NCI-H1417 (cell line): ENCODE data around the gene GABRB2.
"Not testable (repeated sequence)": the region's sequence is repeated elsewhere in the genome, so short reads cannot be mapped to it uniquely, and the experiment has no call there.

Experiments
- DNase-seq, 3 experiments: peaks; one replicate each; lab custom pipeline; 2025; lab: John Stamatoyannopoulos, UW

The GABRB2 gene

DNA sequence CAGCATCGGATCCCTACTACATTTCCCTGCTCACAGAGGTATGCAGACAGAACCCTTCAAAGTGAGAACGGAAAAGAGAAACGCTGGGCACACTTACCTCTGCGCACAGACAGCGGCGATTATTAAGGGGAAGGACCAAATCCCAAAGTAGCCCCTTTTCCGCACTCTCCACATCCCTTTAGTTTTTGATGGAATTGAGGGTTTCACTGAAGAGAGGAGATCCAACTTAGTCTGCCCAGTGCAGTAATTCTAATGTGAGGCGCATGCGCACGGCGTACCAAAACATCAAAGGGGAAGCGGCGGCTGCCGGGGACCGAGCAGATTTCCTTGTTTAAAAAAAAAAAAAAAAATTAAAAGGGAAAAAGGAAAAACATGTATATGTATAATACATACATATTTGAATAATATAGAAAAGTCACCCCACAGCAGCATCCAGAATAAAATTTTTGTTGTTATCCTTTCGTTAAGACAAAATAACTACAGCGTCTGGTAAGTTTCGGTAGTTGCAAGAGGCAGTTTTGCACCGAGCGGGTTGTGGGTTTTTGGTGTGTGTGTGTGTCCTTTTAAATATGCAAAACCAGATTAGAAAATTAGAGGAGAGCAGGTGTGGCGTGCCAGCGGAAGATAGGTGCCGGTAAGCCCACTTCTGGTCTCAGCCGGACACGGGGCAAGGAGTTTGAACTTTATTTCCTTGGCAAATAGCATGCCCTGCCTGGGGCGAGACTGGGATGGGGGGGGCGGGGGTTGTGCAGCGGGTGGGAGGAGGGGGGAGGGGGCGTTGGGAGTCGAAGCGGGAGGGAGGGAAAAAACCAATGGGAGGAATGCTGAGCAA, at the start of gene GABRB2:
GABRB2 (minus strand) TSS at position 256 of the 832 bp plus-strand sequence; CDS start at position 174, 82 bp downstream.
- peak in 2 of 3 experiments; percentile 3 to 70 for DNase-seq

DNA sequence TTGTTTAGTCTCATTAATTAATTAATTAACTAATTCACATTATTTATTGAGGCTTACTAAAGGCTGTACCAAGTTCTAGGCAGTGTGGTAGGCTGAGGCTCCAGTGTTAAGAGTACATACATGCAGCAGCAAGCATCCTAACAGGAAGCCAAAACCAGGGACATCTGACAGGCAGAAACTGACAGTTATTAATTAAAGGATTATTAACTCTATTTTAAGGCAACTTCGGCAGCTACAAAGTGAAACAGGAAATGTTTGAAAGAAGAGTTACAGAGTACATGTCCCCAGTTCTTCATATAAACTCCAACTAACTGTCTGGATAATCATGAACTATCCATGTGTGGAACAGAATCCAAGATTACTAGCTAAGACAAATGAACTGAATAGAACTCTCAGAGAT, 39.3 kb upstream of the GABRB2 start:
- no peak for DNase-seq

DNA sequence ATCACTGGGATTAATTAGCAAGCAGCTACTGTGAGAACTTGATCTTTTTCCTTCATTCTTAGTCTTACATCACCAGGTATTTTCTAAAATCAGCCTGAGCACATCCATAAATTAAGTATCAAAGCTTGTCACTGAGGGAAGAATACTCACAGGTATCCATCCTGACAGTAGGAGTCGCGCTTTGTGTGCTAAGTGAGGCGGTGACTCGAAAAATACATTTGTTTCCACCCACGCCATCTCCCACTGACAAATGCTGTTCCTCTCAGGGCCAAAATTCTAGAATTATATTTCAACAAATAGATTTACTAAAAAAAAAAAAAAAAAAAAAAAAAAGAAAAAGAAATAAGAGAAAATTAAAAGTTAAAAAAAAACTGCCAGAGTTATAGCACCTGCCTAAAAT, 34.1 kb upstream of the GABRB2 start:
- DNase-seq, result no peak

DNA sequence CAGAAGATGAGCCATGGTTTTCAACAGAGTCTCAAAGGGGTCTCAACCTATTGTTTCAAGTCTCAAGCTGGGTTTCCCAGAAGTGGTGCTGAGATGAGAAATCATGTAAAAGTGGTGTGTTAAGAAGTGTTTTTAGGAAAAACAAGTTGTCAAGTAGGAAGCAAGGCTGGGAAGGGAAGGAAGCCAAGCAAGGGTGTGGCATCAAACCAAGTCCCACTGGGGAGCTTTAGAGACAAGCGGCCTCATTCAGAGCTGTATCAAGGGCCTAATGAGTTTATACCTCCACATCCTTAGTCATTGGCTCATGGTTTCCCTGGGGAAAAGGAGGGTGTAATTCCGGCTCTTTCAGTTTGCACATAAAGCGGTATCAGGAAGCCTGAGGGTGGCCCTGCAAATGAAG, 26.4 kb upstream of the GABRB2 start:
- DNase-seq, result no peak

DNA sequence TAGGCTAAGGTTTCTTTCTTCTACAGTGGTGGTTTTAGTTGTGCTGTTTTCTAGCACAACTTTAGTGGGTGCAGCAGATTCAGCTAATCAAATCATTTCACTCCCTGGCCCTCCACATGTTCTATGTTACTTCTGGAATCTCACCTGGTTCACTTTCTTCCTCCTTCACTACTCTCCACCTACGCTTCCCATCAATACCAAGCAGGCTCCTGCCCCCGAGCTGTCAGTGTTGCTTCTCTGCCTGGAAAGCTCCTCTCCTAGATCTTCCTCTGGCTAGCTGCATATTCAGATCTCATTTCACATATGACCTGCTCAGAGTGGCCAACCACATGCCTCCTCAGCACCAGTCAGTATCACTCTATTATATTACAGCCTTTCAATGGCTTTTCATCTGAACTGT, 19.6 kb upstream of the GABRB2 start:
- DNase-seq, result no peak

DNA sequence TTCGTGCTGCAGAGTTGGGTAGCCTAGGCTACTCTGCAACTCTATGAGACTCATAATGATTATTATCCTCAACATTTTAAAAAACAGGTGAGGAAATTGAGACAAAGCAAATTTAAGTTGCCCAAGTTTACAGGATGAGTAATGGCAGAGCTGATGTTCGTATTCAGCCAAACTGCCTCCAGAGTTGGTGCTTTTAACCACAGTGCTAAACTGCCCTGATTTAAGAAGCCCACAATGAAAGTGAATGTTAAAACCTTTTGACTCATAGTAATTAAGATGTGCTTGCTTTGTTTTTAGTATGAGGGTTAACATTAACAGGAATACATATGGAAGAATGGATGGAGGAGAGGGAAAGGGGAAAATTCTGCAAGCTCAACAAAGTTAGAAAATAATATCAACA, 15.9 kb upstream of the GABRB2 start:
- no peak for DNase-seq

DNA sequence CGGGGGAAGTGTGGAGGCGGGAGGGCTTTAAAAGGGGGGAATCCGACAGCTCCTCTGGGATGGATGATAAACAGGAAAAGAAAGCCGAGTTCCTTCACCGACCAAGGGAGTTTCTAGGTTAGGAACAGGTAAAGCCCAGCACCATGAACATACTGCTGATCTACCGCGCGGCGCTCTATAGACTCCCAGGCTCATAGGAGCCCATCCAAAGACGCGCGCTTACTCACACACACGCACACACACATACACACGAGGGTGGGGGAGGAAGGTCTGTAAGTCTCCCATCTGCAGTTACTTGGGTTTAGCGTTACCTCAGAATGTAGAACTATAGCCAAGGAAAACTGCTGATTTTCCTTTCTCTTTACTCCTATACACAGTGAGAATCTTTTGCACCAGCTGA, 2.6 kb upstream of the GABRB2 start:
- DNase-seq, result peak in 2 of 3 experiments; percentile 4 to 32

DNA sequence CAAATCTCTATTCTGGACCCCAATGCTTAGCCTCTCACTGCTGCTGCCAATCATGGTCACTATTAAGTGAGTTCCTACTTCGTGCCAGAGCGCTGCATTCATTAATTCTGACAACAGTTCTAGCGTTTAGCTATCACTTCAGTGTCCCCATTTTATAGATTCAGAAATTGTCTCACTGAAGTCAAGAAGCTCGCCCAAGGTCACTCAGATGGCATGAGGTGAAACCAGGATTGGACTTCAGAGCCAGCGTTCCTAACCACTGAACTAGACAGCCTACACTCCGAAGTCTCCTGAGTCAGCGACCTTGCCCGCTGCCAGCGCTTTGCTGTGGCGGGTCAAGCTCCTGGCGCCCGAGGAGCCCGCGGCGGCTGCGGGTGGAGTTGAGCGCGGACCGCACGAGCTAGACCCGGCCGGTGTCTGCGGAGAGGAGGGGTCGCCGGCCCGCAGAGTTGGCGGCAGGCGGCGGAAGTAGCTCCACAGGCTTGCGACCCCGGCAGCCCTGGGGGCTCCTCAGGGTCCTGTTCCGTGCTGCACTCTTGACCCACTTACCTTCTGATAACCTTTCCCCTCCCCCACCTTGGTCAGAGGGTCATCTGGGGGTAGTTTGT, 2.1 kb upstream of the GABRB2 start:
- peak in 2 of 3 experiments; percentile 9 to 29 for DNase-seq

DNA sequence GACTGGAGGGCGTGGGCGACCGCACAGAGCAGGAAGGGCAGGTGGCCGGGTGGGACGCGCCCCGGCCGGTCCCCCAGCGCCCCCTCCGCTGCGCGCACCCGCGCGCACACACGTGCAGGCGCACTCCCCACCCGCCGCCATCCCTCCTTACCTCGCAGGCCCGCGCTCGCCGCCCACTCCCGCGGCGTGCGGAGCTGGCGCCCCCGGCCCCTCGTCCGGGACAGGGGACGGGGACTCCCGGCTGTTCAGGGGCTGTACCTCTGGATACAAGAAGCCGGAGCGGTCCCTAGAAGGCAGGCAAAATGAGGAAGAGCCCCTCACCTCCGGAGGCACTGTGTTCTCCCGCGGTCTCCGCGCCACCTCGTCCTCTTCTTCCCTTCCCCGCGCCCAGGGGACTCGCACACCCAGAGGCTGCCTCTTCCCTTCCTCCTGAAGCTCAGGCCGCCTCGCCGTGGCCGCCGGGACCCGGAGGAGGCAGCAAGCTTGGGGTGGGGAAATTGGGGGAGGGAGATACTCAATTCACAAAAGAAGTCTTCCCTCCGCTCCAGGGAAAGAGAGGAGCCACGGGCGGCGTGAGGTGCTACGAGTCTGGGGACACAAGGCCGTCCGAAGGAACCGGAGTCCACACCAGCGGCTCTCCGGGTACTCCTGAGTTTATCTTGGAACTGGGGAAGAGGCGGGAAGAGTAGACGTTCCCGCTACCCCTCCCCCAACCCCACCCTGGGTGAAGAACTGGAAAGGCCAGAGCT, 1.4 kb upstream of the GABRB2 start:
- peak; percentile 52 to 72 (median 52) for DNase-seq

DNA sequence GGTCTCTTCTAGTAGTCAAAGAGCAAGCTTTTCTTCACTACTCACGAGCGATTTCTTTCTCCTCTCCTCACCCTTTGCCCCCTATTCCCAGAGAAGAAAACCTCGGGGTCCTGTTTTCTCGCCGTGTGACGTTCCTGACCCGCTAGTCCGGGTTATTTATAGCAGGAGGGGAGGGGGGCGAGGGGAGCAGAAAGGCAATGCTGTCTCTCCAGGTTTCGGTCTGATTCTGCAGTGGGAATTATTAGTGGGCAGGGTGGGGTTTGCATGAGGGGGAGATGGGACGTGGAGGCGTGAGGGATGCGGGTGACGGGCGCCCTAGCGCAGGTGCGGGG, 847 bp upstream of the GABRB2 start:
- DNase-seq, result peak in 1 of 3 experiments; percentile 51

DNA sequence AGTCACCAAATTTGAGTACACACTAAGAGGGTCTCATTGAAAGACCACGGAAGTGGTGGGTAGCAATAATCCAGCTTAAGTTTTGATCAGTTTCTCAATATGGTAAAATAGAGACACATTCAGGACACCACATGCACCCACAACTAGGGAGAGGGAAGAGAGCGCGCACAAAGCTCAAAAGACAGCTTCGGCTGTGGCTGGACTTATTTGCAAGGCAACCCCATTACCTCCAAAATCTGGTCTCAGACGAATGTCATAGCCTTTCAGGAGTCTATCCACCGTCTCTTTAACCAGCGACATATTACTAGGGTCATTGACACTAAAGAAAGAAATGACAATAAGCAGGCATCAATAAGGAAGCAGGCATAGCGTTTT, 443 bp downstream of the GABRB2 start:
- no peak for DNase-seq

DNA sequence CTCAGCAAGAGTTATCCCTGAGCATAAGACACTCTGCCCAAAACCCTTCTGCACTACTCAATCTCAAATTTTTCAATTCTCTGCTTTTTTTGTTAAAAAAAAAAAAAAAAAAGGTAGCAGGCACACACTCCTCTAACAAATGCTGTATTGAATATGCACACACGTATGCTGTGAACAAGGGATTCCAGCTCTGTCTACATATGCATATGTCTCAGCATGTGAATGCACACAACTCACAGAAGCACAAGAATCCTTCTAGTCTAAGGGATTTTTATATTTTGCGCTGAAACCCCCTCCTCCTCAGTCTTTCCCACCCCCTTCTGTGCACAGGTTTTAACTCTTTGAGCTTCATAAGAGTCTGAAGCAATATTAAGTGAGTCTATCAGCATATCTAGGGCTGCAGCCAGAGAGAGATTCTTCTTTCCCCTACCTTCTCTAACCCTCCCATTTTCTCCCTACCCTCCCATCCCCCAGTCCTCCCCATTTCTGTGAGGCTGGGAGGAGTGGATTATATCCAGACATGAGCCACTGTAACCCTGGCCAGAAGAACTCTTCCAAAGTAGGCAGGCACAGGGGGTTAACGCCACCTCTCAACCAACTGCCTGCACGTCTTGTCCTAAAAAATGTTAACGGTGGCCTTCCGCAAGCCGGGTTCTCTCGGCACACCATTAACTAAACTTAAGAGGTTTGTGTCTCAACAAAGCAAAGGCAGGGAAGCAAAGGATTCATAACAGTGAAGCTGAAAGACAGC, 1.0 kb downstream of the GABRB2 start:
- no peak for DNase-seq

DNA sequence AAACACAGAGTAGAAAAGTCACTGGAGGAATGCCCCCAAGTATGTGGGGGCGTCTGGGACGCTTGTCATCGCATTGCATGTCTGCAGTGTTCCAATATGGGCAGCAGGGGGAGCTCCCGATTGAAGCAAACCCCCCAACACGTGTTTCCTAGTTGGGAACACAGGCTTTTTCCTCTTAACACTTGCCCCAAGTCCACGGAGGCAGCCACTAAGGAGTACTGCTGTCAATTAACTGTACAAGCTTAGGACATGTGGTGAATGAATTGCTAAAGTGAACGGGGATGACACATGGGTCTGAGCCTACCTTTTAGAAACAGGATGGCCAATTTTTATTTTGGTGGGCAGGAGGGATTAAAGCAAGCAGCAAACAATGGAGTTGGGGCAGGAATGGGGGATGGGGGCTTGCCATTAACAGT, 2.2 kb downstream of the GABRB2 start:
- DNase-seq, result peak; percentile 2 to 51 (median 46)

DNA sequence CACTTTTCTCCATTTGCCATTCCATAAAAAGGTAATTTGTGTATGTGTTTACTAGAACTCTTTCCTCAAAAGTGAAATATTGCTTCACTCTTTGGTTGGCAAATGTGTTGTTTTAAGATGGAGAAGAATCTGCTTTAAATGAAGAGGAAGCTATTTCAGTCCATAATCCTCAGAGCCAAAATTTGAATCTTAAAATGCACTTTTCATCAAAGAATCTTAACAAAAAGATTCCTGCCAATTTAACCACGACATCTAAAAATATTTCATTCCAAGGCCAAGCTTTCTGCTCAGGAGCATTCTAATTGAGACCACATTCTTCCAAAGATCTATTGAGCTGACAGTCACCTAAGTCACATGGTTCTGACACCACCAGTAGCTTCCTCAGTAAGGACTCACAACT, 7.5 kb downstream of the GABRB2 start:
- no peak for DNase-seq

DNA sequence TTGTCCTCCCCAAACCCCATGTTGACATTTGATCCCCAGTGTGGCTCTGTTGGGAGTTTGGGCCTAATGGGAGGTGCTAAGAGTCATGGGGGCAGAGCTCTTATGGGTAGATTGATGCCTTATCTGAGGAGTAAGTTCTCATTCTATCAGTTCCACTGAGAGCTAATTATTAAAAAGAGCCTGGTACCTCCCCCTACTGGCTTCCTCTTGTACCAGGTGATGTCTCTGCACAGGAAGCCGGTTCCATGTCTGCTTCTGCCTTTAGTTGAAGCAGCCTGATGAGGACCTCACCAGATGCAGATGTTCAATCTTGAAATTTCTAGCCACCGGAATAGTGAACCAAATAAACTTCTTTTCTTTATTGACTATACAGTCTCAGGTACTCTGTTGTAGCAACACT, 10.8 kb downstream of the GABRB2 start:
- peak in 1 of 3 experiments; percentile 24 for DNase-seq

DNA sequence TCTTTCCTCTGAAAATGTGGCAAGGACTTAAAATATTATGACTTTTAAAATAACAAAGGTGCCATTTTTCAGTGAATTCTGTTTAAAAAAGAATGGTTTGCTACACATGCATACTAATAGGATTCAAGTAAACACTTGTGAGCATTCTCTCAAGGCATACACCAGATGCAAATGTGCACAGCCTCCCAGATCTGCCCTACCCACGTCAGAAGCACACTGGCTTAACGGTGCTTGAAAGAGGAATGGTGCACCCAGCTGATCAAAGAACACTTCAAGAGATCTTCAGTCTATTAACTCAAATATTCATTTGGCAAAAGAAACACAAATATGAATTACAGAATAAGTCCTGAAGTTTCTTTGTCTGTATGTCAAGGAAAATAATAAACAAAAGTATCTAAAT, 15.8 kb downstream of the GABRB2 start:
- peak in 2 of 3 experiments; percentile 7 to 66 for DNase-seq

DNA sequence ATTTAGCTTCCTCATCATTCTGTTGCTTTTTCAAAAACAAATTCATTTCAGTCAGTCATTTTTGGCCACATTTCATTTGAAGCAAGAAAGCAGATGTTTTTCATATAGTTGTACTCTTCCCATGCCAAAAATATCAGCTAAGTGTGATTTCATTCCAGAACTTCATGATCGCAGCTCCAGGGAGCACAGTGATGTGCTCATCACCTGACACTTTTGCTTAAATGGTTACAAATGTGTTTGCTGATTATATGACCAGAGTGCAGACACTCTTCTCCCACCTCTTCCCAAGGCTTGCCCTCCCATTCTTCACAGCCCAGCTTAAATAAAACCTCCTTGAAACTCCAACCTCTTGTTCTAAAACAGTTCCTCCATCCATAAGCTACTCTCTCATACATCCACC, 32.6 kb downstream of the GABRB2 start:
- DNase-seq, result no peak

DNA sequence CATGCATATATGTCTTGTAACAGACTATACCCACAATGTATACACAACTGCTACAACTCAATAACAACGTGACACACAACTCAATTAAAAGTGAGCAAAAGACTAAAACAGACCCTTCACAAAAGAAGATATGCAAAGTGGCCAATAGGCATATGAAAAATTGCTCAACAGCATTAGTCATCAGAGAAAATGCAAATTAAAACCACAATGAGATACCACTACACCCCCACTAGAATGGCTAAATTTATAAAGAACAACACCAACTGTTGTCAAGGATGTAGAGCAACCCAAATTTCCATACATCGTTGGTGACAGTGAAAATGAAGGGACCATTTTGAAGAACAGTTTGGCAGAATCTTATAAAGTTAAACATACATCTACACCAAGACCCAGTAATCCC, 38.9 kb downstream of the GABRB2 start:
- no peak for DNase-seq

DNA sequence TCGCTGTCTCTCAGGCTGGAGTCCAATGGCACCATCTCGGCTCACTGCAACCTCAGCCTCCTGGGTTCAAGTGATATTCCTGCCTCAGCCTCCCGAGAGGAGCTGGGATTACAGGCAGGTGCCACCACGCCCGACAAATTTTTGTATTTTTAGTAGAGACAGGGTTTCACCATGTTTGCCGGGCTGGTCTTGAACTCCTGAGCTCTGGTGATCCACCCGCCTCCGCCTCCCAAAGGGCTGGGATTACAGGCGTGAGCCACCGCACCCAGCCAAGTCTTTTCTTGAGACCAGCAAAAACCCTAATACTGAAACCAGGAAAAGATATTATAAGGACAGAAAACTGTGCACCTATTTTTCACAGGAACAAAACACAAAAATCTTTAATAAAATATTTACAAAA, 41.4 kb downstream of the GABRB2 start:
- DNase-seq, result not testable (repeated sequence)

DNA sequence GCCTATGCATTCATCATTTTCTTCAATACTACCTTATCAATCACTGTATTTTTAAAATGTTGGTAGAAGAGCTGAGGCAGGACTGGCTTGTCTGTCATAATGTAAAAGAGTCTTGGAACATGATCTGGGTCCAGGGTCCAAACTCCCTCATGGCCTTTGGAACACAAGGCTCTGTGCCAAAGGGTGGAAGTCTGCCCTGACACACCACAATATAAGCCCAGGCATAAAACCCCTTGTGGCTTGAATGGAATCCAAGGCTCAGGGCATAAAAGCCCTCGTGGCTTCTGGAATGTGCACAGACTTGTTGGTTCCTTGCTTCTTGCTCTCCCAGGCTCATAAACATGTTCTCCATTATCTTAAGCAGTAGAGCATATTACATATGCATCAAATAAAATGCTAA, 48.0 kb downstream of the GABRB2 start:
- DNase-seq, result no peak

DNA sequence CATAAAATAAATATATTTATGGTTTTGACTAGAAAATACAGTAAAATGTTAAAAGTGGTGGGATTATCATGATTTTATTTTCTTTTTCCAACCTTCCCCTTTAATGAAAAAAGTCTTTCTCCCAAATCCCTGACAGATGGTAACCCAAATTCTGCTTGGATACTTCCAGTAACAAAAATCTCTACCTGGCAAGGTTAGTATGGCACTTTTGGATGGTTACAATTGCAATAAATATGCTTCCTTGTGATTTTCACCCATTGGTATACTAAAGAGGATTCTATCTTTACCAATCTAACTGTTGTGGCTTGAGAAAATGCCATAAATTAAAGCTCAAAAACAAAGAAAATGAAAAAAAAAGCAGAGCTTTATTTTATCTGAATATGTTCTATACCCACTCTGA, 62.8 kb downstream of the GABRB2 start:
- no peak for DNase-seq

DNA sequence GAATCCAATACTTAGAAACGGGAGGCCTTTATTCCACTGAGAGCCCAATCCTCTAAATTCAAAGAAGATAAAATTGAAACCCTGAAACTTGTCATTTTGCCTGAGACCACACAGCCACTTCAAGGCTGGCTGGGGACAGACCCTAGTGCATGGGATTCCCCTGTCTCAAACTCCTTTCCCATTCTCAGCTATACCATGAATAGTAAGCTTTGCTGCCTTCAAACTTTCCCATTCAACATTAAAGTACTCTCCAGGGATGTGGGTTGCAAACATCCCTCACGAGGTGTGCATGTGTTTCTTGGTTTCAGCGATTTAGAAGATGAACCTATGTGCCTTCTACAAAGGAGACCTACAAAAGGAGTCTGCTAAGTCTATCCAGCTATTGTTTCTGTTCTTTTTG, 64.6 kb downstream of the GABRB2 start:
- DNase-seq, result no peak
